ENCODE results near the gene PRDM4. TPM values are rescaled to one million over a fixed set of nuclear protein-coding genes. Genes with fewer than 3 reads are reported as not detected.

The PRDM4 gene, protein sequence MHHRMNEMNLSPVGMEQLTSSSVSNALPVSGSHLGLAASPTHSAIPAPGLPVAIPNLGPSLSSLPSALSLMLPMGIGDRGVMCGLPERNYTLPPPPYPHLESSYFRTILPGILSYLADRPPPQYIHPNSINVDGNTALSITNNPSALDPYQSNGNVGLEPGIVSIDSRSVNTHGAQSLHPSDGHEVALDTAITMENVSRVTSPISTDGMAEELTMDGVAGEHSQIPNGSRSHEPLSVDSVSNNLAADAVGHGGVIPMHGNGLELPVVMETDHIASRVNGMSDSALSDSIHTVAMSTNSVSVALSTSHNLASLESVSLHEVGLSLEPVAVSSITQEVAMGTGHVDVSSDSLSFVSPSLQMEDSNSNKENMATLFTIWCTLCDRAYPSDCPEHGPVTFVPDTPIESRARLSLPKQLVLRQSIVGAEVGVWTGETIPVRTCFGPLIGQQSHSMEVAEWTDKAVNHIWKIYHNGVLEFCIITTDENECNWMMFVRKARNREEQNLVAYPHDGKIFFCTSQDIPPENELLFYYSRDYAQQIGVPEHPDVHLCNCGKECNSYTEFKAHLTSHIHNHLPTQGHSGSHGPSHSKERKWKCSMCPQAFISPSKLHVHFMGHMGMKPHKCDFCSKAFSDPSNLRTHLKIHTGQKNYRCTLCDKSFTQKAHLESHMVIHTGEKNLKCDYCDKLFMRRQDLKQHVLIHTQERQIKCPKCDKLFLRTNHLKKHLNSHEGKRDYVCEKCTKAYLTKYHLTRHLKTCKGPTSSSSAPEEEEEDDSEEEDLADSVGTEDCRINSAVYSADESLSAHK
- total RNA-seq (2014; rRNA removed; shearing (Covaris generic)), result 21.3 and 23.6 TPM in 2 replicates
- polyA plus RNA-seq (2014; cell fraction: nucleus; rRNA removed), result 19.5 and 22.9 TPM in 2 replicates

DNA sequence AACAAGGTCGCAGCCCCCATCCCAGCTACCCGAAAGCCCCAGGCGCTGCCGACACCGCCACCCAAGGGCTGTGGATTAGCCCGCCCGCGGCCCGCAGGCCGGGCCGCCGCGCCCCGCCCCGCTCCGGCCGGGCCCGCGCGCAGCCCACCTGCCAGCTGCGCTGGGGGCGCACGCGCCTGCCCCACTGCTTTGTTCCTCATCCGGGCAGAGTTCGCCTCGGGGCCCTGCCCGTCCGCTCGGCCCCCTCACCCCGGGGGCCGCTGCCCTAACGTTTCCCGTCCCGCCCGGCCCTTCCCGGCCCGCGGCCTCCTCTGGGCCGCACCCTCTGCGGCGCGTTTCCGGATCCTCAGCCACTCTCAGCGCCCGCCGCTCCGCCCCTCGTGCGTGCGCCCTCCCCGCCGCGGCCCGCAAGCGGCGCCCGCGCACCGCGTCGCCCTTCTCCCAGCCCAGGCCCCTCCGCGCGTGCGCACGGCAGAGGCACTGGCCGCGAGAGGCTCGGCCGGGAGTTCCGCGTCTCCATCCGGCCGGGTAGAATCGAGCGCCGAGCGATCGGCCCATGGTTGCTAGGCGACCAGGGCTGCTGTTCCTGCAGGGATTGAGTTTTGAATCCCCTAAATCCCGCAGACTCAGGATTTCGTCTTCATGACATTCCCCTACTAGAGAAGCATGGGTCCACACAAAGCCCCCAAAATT lies at the start of gene PRDM4:
PRDM4 (minus strand) TSS at position 329 of the 693 bp plus-strand sequence. CDS start 622 bp downstream, outside the sequence.
- DNase-seq (ENCODE audit: extremely low read depth, low read depth), result peak; percentile 93

DNA sequence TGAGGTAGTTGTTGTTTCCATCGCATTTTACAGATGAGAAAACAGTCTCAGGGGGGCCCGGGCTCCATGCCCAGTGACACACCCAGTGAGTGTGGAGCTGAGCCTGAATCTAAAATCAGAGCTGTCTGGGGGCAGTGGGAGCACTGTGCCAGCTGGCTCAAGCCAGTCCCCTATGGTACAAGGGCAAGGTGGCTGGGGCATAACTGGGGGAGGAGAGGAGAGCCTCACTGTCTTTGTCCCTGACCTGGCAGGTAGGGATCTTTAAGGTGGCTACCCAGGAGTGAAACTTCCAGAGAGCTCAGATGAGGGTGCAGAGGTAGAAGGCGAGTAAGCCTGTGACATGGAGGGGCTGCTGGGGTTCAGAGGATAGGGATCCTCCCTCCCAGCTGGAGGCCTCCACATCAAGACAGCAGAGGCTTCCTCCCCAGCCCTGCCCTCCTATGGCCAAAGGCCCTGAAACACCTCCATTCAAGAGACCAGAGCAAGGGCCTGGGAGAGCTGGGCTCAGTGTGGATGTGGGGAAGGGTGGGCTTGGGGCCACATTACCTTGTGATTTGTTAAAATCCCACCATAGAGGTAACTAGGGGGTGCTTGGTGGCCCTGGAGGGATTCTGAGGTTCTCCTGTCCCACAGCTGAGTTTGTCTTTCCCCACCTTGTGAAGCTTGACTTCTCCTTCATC lies 46.7 kb upstream of the PRDM4 start:
- no peak for DNase-seq (ENCODE audit: extremely low read depth, low read depth)

DNA sequence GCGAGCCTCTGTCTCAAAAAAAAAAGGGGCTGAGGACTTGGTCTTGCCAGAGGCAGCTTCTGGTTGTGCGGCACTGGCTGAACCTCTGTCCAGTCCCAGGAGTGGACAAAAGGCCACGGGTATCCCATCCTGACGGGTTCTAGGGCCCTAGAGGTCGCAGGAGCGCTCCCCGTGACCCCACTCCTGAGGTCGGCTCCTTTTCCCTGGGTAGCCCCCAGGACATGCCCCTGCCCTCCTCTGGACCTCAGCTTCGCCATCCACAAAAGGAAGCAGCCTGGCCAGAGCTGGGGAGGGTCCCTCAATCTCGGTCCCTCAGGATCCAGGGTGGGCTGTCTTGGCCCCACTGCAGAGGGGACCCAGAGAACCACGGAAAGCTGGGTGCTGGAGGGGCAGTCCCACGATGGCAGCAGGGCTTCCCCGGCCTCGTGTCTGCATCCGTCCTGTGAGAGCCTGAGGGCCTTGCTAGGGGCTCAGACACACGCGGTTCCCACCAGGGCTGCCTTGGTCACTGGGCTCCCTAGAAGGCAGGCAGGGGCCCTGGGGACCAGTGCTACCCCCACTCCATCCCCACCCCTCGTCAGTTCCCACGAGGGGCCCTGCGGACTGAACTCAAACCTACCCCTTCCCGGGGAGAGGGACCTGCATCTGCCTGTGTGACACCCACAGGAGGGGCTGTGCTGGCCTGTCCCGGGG lies 44.7 kb upstream of the PRDM4 start:
- no peak for DNase-seq (ENCODE audit: extremely low read depth, low read depth)

DNA sequence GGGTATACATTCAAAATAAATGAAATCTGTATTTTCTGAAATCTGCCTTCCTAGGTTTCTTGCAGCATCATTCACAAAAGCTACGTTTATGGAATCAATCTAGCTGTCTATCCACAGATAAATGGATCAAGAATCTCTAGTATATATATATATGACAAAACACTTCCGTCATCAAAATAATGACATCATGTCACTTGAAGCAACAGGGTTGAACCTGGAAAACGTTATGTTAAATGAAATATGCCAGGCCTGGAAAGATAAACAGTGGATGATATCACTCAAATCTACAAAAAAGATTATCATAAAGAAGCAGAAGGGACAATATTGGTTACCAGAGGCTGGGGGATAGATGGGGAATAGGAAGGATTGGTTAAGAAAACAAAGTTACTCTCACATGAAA lies 42.2 kb upstream of the PRDM4 start:
- DNase-seq (ENCODE audit: extremely low read depth, low read depth), result no peak

DNA sequence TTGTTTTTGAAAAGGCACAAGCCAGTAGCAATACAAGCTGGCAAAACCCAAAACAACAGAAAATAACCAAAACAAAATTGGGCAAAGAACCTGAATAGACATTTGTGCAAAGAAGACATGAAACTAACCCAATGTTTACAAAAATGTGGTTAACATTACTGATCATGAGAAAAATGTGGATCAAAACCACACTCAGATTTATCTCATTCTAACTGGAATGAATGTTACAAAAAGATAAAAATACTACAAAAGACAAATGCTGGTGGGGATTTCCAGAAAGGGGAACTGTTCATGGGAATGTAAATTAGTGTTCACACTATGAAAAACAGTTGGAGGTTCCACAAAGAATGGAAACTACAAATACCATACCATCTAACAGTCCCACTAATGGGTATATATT lies 40.2 kb upstream of the PRDM4 start:
- DNase-seq (ENCODE audit: extremely low read depth, low read depth), result no peak

DNA sequence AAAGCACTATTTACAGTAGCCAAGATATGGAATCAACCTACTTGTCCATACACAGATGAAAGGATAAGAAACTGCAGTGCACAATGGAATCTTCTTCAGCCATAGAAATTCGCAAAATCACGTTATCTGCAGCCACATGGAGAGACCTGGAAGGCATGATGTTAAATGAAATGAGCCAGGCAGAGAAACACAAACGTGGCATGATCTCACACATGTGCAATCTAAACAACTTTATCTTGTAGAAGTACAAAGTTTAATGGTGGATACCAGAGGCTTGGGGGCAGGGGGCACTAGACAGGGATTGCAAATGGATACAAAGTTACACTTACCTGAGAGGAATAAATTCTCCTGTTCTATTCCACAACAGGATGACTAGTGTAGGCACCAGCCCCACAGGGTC lies 37.6 kb upstream of the PRDM4 start:
- DNase-seq (ENCODE audit: extremely low read depth, low read depth), result no peak

DNA sequence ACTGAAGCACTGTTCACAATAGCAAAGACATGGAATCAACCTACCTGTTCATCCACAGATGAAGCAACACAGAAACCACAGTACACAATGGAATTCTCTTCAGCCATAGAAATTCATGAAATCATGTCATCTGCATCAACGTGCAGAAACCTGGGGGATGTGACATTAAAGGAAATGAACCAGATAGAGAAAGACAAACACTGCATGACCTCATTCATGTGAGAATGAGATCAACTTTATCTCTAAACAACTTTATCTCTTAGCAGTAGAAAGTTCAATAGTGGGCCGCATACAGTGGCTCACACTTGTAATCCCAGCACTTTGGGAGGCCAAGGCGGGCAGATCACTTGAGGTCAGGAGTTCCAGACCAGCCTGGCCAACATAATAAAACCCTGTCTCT lies 33.5 kb upstream of the PRDM4 start:
- DNase-seq (ENCODE audit: extremely low read depth, low read depth), result no peak

DNA sequence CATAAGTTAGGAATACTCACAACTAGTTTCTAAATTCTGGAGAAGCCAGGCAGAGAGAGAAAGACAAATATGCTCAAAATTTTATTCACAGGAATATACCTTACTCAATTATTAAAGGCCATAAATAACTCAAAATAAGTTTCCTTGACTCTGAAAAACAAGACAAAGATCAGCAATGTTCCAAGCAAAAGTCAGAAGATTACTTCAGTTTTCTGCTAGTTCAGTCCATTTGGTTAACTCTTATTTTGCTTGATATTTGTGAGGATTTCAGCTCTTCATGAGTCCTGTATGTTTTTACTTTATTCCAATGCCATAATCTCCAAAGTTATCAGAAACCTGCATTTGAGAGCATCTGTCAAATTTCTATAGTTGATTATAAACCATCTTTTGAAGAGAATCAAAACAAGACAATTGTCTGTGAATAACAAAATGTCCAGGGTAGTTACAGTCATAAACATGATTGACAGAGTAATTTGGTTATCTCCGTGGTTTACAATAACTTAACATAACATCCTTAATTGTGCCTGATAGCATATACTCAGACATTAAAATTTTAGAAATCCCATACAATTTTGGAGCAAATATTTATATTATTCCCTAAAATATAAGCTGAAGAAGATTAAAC lies 30.6 kb upstream of the PRDM4 start:
- DNase-seq (ENCODE audit: extremely low read depth, low read depth), result no peak

DNA sequence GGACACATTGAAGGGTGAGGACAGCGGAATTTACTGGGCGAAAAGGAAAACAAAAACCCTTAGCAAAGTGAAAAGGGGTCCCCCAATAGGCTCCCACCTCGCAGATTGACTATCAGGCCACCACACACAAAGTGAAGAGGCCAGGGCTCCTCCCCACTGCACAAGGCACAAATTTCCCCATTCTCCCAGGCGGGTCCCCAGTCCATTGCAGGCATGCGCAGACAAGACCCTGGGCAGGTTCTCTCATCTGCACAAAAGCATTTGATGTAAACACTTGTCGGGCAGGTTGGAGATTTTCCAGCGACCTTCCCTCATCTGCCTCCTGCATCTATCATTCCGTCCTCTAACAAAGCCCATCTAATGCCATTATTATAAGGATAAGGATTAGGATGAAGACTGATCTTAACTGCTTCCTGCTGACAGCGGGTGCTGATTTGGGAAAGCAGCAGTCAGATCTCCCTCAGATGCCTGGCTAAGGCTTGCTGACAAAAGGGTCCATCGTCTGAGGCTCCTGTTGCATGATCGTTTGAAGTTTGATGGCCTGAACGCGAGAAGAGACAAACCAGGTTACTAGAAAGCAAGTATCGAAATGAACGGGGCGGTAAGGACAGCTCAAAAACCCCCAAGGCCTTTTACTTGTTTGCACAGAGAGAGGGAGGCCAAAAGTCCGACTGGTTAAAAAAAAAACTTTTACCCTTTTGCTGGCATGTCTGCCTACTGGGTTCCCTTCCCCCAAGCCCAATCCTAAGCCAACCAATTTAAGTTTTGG lies 27.9 kb upstream of the PRDM4 start:
- DNase-seq (ENCODE audit: extremely low read depth, low read depth), result no peak

DNA sequence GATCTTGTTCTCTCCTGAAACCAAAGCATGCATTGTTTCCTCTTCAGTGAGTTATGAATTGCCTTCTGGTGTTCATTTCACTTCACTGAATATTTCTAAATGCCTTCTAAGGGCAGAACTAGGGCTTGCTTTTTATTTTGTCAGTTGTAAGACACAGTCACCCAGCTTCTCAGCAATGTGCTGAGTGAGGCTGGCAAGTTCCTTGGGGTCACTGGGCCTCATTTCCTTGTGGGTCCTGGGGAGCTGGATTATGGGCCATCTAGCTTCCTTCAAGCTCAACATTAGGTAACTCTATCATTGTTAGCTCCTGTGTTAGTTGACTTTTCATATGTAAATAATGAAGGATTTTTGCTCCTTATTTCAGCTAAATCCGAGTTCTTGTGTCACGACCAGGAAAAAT lies 27.3 kb upstream of the PRDM4 start:
- no peak for DNase-seq (ENCODE audit: extremely low read depth, low read depth)

DNA sequence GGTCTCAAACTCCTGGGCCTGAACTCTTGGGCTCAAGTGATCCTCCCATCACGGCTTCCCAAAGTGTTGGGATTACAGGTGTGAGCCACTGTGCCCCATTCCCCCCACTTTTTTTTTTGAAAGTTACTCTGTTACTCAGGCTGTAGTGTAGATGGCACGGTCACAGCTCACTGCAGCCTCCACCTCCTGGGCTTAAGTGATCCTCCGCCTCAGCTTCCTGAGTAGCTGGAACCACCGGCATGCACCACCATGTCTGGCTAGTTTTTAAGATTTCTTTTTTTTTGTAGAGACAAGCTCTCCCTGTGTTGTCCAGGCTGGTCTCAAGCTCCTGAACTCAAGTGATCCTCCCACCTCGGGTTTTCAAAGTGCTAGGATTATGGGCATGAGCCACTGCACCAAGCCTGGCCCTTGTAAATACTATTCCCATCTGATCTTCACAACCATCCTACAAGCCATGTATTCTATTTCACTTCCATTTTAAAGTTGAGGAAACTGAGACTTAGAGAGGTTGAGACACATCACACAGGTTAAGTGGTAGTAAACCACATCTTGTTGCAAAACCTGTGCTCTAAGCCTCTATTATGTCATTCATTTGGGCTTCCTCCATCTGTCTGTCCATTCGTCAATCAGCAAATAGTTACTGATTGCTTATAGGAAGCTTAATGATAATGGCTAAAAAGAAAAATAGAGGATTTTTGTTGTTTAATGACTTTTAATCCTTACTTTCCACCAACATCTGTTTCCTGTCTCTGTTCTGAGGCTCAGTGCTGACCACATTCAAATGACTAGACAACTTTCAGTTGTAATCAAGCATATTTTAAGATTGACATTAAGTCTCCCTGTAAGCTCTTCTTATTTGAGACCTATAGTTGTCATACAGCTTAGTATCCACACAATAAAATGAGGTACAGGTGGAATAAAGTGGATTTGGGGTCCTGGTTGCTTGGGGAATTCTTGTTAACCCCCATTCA lies 22.8 kb upstream of the PRDM4 start:
- DNase-seq (ENCODE audit: extremely low read depth, low read depth), result no peak

DNA sequence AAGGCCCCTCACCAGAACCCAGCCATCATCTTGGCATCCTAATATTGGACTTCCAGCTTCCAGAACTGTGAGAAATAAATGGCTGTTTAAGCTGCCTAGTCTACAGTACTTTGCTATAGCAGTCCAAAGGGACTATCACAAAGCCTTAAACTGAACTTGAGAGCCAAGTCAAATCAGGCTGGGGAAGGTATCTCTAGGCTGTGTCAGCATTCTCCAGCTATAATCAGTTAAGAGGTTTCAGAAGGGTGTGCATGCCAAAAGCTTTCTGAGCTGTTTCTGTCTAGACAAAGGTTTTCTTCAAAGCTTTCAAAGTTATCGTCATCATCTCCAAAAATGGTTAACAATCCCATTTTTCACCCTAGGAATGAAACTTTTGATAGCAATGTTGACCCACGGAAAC lies 21.1 kb upstream of the PRDM4 start:
- DNase-seq (ENCODE audit: extremely low read depth, low read depth), result no peak

DNA sequence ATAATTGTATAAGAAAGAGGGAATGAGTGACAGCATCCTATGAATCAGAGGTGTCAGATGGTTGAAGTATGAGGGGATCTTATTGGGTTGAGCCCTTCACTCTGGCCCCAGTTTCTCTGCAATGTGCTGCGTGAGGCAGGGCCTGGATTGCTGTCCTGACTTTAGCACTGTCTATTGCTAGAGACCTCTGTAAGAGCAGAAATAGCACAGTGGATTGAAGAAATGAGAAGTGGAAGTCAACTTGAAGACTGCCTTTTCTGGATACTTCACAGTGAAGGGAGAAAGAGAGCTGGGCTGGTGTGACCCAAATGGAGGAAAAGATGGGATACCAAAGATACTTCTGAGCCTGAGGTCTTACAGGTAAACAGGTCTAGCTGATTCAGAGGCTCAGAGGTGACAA lies 19.4 kb upstream of the PRDM4 start:
- no peak for DNase-seq (ENCODE audit: extremely low read depth, low read depth)

DNA sequence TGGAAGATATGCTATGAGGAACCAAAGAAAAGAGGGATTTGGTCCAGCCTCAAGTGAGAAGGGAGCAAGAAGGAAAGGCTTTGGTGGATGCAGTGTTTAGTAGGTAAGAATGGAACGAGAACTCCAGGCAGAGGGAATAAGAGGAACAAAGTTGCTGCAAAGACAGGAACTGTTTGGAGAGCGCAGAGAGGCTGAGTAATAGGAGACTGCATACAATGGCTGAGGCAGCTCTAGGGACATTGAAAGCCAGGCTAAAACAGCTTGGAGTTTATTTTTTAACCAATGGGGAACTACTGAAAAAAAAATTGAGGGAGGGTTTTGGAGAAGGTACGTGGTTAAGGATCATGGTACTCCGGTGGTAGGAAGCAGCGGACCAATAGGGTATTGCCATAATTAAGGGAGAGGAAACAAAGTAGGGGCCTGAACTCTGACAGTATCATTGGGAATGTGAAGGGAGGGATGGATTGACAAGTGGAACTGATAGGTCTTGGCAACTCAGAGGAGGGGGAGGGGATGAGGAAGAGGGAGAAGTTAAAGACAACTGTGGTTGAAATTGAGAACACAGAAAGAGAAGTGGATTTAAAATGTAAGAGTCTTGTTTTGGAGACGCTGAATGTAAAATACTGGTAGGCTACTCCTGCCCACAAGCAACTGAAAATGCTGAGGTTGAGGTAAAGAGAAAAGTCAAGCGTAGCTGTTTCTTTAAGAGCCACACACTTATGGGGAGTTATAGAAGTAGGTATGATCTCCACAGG lies 18.3 kb upstream of the PRDM4 start:
- DNase-seq (ENCODE audit: extremely low read depth, low read depth), result no peak

DNA sequence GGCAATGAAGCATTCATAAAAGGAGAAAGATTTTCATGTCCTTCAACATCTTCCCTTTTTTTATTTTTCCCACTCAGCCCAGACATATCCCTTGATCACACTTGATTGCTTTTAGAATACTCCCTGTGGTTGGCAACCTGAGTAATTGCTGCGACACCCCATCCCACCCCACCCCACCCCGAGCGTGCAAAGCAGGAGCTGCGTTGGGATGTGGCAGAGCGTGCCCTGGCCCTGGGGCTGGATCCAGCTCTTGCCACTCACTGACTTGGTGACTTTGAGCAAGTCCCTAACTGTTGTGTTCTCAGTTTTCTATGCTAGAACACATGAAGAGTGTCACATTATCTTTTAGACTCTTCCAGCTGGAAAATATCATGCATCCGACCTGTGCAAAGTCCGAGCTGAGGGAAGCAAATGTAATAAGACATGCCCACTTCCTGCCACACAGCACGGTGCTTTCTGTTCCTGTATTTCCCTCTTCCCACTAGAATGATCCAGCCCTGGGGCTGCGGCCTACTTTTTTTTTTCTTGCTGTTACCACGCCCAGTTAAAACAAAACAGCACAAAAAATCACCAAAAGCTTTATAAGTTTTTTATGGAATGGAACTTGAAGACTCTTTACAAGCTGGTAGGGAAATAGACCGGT lies 17.6 kb upstream of the PRDM4 start:
- DNase-seq (ENCODE audit: extremely low read depth, low read depth), result no peak

DNA sequence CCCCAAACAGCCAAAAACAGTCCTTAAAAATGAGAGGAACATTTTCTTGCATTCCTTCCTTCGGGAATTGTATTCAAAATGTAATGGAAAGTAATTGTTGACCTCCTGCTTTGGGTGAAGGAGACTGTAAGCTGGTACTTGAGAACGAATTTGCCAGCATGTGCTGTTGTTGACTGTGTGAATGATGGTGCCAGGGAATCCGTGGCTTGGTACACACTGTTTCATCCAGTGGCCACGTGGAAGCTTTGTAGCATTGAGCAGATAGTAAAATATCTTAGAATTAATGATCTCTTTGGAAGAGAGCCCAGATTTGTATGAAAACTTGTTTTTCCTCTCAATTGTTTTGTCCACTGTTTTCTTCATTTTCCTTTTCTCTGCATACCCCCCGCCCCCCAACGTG lies 15.2 kb upstream of the PRDM4 start:
- no peak for DNase-seq (ENCODE audit: extremely low read depth, low read depth)

Measured in NCI-H460 (cell line).